Fibroblast of skin of scalp (primary cell): ENCODE data around the gene SCN7A.
A peak's percentile ranks its signal among the peaks of the same experiment; 100 is the strongest.
"Not testable (repeated sequence)": the region's sequence is repeated elsewhere in the genome, so short reads cannot be mapped to it uniquely, and the experiment has no call there.

Experiments
- DNase-seq: peaks from one replicate; pipeline ENCODE4 v3.0.0-alpha.2; 2013

SCN7A gene

DNA sequence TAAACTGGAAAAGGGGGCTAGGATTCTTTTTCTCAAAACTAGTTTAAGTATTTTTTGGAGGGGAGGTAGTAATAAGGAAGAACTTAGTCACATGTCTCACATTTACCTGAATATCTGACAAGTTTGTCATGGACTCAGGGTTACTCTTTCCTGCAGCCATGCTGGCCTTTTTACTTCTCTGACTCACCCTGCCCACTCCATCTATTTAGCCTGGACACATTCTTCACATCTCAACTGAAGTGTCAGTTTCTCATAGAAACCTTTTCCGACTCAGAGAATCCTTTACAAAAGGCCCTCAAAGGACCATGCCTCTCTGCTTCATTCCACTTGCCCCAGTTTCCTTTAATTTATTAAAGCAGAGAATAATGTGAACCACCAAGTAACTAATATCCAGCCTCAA, 42.6 kb downstream of the SCN7A start:
- DNase-seq = no peak

DNA sequence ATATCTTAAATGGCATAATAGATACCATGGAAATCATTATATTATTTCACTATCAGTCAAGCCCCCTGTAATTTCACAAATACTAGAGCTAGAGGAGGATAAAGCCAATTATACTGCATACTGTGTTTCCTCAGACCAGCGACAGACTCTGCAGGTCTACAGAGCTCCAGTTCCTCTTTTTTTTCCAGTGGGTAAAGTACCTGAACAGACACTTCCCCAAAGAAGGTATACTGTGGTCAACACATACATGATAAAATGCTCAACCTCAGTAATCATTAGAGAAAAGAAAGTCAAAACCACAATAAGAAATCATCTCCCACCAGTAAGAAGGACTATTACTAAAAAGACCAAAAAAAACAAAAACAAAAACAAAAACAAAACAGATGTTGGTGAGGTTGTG, 44.6 kb downstream of the SCN7A start:
- DNase-seq = no peak

DNA sequence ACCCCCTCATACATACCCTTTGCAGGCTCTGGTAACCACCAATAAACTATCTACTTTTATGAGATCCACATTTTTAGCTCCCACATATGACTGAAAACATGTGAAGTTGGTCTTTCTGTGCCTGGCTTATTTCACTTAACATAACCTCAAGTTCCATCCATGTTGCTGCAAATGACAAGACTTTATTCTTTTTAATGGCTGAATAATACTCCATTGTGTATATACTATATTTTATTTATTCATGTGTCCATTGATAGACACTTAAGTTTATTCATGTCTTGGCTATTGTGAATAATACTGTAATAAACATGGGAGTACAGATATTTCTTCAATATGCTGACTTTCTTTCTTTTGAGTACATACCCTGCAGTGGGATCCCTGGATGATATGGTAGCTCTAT, 45.9 kb downstream of the SCN7A start:
- no peak for DNase-seq

DNA sequence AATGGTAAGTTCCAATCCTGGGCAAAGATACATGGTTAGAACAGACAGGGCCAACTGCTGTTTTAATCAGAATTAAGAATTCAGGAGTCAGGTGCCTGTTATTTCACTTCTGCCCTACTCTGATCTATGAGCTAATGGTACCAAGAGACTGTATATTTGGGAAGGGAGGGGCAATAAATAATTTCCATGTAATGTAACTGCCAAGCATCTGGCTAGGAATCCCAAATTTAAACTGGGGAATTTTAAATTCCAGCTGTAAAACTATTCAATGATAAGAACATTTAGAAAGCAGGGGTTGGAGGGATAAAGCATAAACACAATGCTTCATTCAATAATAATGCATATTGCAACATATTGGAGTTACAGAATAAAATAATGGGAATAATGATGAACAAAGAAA, 49.7 kb downstream of the SCN7A start:
- no peak for DNase-seq

DNA sequence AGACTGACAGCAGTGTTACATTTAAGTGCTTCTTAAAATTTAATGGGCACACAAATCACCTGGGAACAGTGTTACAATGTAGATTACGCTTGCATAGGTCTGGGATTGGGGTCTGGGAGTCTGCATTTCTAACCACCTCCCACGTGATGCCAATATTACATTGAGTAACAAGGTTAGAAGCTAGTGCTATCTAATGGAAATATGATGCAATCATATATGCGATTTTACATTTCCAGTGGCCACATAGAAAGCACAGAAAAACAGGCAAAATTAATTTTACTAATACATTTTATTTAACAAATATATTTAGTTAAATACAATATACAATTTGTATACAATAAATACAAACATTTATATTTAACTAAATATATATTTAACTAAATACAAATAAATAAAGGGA, 53.7 kb downstream of the SCN7A start:
- no peak for DNase-seq

DNA sequence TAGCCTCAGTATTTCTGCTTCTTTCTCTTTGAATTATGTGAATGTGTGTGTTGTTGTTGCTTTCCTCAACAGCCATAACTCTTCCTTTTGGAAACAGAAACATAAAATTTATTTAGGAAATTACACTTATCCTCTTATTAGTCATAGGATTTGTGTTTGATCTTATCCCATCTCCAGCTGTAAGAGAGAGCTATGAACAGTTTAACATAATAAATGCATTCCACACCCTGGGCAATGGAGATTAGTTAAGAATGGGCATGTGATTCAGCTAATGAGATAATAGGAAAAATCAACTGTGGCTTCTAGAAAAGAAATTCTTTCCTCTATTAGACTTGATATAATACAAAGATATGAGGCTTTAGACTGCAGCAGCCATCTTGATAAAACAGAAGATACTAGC, 55.0 kb downstream of the SCN7A start:
- DNase-seq = no peak

DNA sequence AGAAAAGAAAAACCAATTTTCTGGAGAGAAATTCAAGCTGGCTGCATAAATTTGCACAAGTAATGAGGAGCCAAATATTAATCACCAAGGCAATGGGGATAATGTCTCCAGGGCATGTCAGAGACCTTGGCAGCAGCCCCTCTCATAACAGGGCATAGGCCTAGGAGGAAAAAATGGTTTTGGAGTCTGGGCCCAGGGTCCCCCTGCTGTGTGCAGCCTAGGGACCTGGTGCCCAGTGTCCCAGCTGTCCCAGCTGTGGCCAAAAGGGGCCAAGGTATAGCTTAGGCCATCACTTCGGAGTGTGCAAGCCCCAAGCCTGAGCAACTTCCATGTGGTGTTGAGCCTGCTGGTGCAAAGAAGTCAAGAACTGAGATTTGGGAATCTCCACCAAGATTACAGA, 57.1 kb downstream of the SCN7A start:
- DNase-seq = no peak

DNA sequence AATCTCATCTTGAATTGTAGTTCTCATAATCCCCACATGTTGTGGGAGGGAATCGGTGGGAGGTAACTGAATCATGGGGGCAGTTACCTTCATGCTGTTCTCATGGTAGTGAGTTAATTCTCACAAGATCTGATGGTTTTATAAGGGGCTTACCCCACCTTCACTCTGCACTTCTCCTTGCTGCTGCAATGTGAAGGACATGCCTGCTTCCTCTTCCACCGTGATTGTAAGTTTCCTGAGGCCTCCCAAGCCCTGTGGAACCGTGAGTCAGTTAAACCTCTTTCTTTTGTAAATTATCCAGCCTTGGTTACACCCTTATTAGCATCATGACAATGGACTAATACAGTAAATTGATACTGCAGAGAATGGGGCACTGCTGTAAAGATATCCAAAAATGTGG, 57.9 kb downstream of the SCN7A start:
- no peak for DNase-seq

DNA sequence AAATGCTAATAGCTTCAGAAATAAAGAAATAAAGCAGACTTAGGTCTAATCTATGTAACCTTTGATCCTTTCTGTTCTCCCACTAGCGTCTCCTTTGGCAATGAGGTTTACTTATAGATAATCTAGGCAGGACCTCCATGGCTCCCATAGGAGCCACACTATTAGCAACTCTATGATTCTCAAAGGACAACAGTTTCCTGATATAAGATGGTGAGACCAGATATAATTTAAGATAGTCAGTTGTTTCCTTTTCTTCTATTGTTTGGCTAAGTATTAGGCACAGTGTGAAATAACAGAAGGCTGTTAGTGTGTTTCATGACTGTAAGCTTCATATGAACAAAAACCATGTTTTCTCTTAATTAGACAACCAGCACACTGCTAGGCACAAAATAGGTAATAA, 59.6 kb downstream of the SCN7A start:
- no peak for DNase-seq

DNA sequence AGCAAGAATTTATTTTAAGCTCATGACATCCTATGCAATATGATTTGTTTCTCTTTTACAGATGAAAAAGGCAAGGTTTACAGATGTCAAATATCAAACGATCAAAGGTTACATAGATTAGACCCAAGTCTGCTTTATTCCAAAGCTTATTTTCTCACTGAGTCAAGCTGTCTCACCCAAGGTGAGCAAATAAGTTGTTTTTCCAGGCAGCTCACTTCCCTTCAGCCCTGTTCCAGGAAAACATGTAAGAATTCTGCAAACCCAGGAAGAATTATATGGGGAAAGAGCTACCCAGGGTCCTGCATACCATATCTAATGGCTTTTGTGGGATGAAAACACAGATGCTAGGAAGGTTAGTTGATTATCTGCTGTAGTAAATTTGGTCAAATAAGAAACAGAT, 60.6 kb downstream of the SCN7A start:
- DNase-seq = no peak

DNA sequence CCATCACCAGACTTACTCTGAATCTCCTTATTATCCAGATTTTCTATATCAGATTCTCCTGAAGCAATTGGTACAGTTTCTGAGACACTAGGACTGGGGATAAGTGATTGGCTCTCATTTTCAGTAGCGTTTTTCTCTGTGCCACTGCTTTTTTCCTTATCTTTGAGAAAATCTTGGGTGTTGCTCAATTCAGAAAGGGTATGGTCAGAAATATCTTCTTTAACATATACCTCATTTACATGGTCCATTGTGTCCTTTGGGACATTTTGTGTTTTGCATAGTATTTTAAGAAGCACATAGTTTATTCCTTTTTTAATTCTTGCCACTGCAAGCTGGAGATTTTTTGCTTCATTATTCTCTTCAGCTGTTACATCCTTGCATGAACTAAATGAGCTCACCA, 61.7 kb downstream of the SCN7A start:
- DNase-seq = no peak

DNA sequence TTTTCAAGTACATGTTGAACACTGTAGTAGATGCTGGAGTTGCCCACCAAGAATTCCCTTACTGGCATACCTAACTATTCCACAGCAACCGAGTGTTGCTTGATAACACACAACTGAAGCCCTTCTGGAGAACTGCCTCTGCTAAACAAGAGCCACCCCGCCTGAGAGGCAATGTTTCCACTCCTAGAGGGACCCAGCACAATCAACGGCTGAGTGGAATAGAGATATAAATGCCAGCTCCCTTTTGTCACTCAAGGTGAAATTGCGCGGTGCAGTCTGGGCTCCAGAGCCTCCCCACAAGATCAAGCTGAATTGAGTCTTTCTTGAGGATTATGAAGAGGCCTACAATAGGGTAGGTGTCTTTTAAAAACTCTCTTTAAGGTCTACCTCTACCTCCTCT, 69.2 kb downstream of the SCN7A start:
- no peak for DNase-seq

DNA sequence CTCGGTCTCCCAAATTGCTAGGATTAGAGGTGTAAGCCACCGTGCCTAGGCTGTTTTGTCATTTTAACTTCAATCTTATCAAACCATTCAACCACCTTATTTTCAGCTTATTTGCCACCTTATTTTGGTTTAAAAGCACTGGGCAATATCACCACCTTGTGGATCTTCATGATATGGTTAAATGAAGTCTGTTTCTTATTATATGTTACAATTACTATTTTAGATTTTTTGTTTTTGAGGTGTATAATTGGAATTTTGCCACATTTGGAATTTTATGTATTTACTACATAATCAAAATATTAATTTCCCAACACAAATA, 74.5 kb downstream of the SCN7A start:
- DNase-seq = peak; percentile 54

DNA sequence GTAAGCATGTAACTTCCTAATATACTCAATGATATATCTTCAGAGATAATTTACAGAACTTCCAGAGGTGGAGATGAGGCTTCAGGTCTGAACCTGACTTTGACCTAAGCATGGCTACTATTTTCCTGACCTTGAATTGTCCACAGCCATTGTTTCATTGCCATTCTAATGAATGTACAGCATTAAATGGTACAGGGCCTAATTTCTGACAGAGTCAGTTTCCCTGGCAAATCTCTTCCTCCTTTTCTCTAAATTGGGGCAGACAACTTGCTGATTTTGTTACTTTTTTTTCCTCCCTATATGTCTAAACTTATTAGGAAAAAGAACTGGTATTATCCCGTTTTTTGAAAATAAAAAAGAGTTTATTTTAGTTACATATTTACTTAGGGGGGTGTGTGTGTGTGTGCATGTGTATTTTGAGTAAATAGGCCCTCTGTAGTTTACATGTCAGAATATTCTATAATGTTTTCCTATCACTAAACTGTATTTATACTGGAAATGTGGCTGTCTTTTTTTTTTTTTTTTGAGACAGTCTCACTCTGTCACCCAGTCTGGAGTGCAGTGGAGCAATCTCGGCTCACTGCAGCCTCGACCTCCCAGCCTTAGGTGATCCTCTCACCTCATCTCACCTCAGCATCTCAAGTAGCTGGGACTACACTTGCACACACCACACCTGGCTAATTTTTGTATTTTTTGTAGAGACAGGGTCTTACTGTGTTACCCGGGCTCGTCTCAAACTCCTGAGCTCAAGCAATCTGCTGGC, 75.0 kb downstream of the SCN7A start:
- DNase-seq = no peak

DNA sequence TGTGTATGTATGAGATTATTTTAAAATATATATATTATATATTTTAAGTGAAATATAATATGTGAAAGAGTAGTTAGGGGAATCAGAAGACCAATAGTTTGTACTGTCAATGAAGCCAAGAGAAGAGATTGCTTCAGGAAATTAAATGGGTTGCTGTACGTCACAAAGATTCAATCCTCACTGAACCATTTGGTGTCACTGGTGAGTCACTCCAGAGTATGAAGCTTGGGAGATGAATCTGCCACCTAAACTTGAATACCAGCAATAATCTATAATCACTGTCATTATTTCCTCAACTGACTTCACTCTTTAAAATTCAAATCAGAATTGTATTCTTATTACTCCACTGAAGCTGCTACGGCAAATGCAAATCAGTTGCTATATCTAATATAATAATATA, 76.4 kb downstream of the SCN7A start:
- peak; percentile 66 for DNase-seq

DNA sequence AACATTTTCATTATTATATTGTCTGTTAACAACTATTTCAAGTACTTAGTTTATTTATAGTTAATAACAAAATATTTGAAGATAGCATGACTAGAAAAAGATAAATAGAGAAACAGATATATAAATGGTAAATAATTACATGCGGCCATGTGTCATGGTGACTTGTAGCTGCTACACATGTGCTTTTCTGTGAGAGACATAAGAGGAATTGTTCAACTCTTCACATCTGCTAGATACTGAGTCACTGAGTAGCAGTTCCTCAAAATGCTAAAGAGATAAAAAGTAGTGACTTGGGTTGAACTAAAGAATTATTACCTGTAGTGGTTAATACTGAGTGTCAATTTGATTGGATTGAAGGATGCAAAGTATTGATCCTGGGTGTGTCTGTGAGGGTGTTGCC, 80.8 kb downstream of the SCN7A start:
- no peak for DNase-seq

DNA sequence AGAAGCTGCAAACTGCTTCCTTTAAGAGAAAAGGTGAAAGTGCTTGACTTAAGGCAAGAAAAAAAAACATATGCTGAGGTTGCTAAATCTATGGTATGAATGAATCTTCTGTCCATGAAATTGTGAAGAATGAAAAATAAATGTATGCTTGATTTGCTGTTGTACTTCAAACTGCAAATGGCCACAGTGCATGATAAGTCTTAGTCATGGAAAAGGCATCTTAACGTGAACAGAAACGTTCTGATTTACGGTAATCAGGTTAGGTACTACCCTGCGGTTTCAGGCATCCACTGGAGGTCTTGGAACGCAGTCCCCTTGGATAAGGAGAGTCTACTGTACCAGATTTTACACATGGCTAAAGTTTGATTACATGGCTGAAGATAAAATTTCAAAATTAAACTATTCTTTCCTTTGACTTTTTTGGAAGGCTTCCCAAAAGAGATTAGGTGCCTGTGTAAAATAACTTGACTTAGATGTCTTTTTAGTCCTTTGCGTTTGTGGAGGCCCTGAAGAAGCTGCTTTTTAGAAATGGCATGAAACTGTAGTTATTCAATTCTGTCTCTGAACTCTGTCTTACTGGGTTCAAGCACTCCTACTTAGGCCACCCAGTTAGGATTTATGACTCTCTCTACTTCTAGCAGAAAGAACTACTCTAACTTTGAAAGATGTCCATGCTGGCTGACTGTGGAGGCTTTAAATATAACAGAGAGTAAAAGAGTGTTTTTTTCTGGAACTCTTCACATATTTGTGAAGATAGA, 82.4 kb downstream of the SCN7A start:
- peak; percentile 43 for DNase-seq

DNA sequence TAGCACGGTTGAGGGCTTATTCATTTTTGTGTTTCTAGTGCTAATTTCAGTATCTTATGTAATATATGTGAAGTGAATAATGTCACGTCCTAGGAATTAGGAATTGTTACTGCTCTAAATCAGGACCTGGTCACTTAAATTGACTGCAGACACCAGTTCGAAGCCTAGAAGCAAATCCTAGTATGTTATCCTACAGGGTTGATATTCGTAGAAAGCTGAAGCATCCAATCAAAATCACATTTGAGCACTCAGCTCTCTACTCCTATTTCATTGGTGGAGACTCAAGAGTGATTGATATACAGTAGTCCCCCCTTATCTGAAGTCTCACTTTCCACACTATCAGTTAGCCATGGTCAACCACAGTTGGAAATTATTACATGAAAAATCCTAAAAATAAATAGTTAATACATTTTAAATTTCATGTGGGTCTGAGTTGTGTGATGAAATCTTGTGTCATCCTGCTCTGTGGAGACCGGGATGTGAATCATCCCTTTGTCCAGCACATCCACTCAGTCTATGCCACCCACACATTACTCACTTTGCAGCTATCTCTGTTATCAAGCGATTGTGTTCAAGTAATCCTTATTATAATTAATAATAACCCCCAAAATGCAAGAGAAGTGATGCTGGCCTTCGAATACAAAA, 83.1 kb downstream of the SCN7A start:
- peak; percentile 92 for DNase-seq

DNA sequence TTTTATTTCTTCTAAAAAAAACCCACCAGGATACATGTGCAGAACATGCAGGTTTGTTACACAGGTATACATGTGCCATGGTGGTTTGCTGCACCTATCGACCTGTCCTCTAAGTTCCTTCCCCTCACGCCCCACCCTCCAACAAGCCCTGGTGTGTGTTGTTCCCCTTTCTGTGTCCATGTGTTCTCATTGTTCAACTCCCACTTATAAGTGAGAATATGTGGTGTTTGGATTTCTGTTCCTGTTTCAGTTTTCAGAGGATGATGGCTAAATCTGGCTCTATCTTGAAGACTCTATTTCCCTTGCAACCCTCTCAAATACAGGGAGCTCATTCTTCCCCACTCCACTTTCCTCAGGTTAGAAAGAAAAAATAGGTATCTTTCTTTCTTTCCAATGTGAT, 86.3 kb downstream of the SCN7A start:
- DNase-seq = not testable (repeated sequence)

DNA sequence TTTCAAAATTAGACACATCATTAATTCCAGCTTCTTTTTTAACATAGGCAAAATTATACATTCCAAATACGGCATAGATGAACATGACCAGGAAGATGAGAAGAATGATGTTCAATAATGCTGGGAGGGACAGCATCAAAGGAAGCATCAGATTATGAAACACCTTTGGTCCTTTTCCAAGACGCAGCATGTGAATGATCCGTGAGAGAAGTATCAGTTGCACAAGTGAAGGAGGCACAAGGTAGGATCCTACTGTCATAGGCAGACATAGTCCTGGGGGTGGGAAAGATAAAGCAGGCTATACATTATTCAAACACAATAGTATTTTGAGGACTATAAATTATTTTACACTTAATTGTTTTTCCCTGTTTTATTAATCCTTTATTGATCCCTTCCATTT, 87.7 kb downstream of the SCN7A start:
- DNase-seq = no peak

DNA sequence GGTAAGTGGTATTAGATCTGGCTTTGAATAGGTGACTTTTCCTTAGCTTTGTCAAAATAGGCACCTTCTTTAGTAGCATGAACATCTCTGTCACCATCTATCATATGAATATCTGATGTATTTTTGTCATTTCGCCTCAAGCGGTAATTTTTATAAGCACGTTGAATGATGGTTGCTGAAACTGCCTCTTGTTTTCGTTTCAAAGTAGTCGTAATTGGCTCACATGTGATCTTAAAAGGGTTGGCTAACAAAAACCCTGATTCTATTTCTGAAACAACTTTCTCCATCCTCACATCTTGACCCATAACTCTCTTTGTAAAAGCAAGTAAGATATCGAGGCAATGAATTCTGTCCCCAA, 88.5 kb downstream of the SCN7A start:
- no peak for DNase-seq

DNA sequence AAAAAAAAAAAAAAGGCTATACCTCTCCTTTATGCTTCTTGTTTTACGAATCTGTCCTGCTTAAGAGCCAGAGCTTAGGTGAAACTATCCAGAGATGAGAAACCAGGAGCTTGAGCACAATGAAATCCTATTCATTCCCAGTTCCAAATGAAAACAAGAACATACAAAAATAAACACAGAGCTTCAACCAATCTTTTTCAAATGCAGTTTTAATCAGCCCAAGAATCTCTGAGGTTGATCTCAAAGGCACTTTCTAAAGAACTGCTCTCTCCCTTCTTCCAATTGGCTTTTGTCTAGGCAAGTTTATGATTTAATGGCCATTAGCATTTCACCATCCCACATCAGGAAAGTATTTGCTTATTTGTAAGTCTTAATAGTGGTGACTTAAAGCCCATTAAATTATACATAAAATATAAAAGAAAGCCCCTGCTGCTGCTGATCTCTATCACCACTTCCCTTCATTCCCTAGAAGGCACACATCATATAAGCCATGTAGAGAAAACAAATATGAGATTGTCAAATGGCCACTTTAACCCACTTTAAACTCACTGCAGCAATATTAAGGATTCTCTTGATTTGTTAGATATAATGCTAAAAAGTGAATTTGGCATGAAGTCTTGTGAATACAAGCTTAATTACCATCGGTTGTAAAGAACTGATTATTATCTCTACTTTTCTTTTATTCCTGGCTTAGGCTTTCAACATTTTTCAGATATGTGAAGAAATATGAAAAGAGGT, 89.0 kb downstream of the SCN7A start:
- no peak for DNase-seq

DNA sequence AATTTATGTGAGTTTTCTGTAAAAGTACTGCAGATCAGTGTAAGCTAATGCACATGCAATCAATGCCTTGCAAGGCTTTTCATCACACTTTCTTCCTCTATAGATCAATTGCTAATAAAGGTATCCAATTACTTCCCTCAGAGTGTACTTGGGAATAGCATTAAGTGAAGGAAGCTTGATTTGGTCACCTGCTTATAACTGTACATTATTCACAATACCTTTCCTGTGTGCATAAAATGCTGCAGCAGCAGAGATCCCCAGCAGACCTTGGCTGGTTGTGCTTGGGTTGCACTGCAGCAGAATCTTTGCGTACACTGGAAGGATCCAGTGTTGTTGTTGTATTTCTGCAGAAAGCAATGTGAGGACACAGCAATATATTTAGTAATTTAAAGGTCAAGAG, 99.8 kb downstream of the SCN7A start:
- no peak for DNase-seq

DNA sequence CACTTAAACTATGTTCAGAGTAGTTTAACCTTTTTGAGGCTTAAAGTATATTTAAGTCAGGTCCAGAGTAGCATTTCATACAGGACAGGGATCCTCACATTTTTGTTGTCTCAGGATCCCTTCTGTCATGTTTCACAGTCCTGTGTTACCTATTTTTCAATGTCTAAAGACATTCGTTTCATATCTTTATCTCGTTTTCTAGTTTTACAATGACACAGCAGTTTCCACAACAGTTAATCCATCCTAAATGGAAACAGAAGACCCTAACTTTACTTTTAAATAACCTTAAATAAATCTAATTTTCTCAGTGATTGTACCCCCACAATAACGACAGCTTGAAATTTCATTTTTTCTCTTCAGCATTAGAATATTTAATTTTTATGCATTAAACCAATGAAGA, 101.0 kb downstream of the SCN7A start:
- DNase-seq = no peak
